Ovary (tissue), 9 donors: ENCODE results near the gene STK36. TPM values are rescaled to one million over a fixed set of nuclear protein-coding genes. Genes with fewer than 3 reads are reported as not detected.

Source experiments
- DNase-seq, 5 donors: peaks; one replicate each; pipeline ENCODE4 v3.0.0-alpha.2; 2019 to 2020
- H3K27ac ChIP-seq, 2 donors: fragments of 200-600 bp; one replicate each; pipeline versions ENCODE4 v1.5.1 to v1.8.0; 2019 to 2022
- H3K27me3 ChIP-seq: fragments of 200-600 bp; one replicate; pipeline ENCODE4 v1.8.0; 2022
- H3K36me3 ChIP-seq: fragments of 200-600 bp; sonication (generic); one replicate; pipeline ENCODE4 v1.5.1; 2019
- H3K4me1 ChIP-seq: one replicate; pipeline ENCODE4 v1.8.1; 2013; ENCODE audit warnings: mild to moderate bottlenecking, moderate library complexity; ENCODE audit not compliant: insufficient read depth
- H3K4me3 ChIP-seq: fragments of 200-600 bp; sonication (generic); one replicate; pipeline ENCODE4 v1.5.1; 2017
- H3K9me3 ChIP-seq, 2 donors: fragments of 200-600 bp in 1 of 2; sonication (generic) in 1 of 2; one replicate each; pipeline versions ENCODE4 v1.5.1 to v1.8.1; 2013 to 2019; ENCODE audit warnings: mild to moderate bottlenecking in 1 of 2, moderate library complexity in 1 of 2
- CTCF ChIP-seq, 3 donors: fragments of 450-650 bp in 2 of 3; fragments of 200-600 bp in 1 of 3; IDR thresholded peaks; one replicate each; pipeline versions ENCODE4 v1.5.1 to v1.8.0; 2016 to 2022; ENCODE audit warnings: antibody characterized with exemption in 3 of 3, mild to moderate bottlenecking in 1 of 3
- EP300 ChIP-seq: sonication (generic); formaldehyde crosslinking; IDR thresholded peaks from one replicate; pipeline ENCODE4 v1.6.1; 2017; ENCODE audit warnings: antibody characterized with exemption
- POLR2A ChIP-seq: fragments of 450-650 bp; IDR thresholded peaks from one replicate; pipeline ENCODE4 v1.6.1; 2017; ENCODE audit warnings: antibody characterized with exemption, mild to moderate bottlenecking, moderate library complexity
- WGBS, 3 donors: extraction: QIAGEN DNeasy Blood & Tissue Kit in 1 of 3; methylation state at CpG; one replicate each; pipeline versions ENCODE4 v1.1.5 to v1.1.7; 2013 to 2017; 5-methylcytosine and 5-hydroxymethylcytosine counted together
- intact Hi-C, 4 donors: fragments of 100-400 bp; cut with DNase I; formaldehyde crosslinking; loops; one replicate each; pipeline versions ENCODE4 v1.11.0 to v1.15.1; 2022 to 2023
- polyA plus RNA-seq, 2 donors: library from polyadenylated mRNA; stranded (reverse); fragments of 200-250 nt in 1 of 2; fragments of 350-450 nt in 1 of 2; fragmentation: Illumina TruSeq in 1 of 2; extraction: RNeasy Lipid Tissue Mini Kit (QIAGEN cat#74804) in 1 of 2; gene quantifications; one replicate each; pipeline ENCODE4 v1.2.3, GENCODE V29; 2013 to 2014
- total RNA-seq, 7 donors: library from RNA; depleted of rRNA in 2 of 7; stranded (reverse); fragments of >200 nt in 2 of 7; fragmentation: NEBNext Ultra II Directional in 3 of 7; extraction: Animal tissue kit (Norgen Biotek cat#: 25700) in 3 of 7; gene quantifications; one replicate each; pipeline versions ENCODE4 v1.1.0 to v1.2.4, GENCODE V29; 2016 to 2023
- donor health status: DM: no; HTN: no; CAD: no; lungs with moderate emphysema.
- donor health status: DM: no; HTN: no; CAD: no.
- donor health status: Bipolar disorder and iron deficiency.
- donor health status: DM: yes; HTN: yes; CAD: no.
- donor health status: DM: no; HTN: no; CAD: no.
- donor health status: DM: yes; HTN: yes; CAD: no.

Gene STK36
- total and polyA plus RNA-seq, 9 donors, result 26.8 to 93.2 (median 38.5) TPM

- DNase-seq, result no peak
- TF ChIP-seq CTCF (IDR thresholded peaks at IDR 0.05) (no peak), EP300 (no peak), POLR2A (no peak)
- no peaks in the 10 kb centered on the region for H3K36me3 ChIP-seq
- no peaks in the 10 kb centered on the region for H3K9me3 ChIP-seq
- peaks cover 1% of the 10 kb centered on the region for H3K4me1 ChIP-seq
- no peak overlapping the region for H3K4me3 ChIP-seq
- no peaks in the 10 kb centered on the region for H3K27me3 ChIP-seq
- no peak overlapping the region for H3K27ac ChIP-seq
- 96 to 97% (median 96%) methylated on average over 5 of the region's 5 CpGs for WGBS, 3 donors
- intact Hi-C loops, result loop anchor here in 1 of 4 donors (10.0 kb wide), 1 partner anchor 93 kb away; no protein-coding TSS in a partner anchor
These were observed 60.3 kb downstream of the STK36 start for GRCh38 chr2:218732052-218732760.

DNA sequence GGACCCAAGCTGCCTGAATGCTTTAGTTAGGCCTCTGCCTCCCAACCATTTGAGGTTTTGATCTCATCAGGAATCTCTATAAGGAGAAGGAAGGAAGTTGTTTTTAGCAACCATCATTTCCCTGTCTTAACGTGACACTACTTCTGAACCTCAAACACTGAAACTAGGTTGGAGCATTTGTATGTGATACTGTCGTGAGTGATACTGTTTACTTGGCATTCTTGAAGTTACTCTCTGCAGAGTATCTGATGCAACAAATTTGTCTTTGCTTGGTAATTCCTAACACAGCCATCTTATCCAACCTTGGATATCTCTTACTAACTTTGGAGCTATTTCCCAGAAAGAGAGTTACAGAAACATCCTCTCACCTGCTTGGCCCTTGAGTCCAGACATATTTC, 60.9 kb downstream of the STK36 start:
- intact Hi-C loops, result loop anchor here in 1 of 4 donors (10.0 kb wide), 1 partner anchor 92 kb away; no protein-coding TSS in a partner anchor
- Histone ChIP-seq H3K4me3 (no peak overlapping the region), H3K27me3 (no peaks in the 10 kb centered on the region), H3K36me3 (no peaks in the 10 kb centered on the region), H3K9me3 (no peaks in the 10 kb centered on the region), H3K4me1 (peaks cover 1% of the 10 kb centered on the region), H3K27ac (no peak overlapping the region)
- no peak for DNase-seq
- 80 to 89% (median 88%) methylated on average over 2 of the region's 2 CpGs for WGBS, 3 donors
- TF ChIP-seq POLR2A (no peak), CTCF (IDR thresholded peaks at IDR 0.05) (no peak), EP300 (no peak)

DNA sequence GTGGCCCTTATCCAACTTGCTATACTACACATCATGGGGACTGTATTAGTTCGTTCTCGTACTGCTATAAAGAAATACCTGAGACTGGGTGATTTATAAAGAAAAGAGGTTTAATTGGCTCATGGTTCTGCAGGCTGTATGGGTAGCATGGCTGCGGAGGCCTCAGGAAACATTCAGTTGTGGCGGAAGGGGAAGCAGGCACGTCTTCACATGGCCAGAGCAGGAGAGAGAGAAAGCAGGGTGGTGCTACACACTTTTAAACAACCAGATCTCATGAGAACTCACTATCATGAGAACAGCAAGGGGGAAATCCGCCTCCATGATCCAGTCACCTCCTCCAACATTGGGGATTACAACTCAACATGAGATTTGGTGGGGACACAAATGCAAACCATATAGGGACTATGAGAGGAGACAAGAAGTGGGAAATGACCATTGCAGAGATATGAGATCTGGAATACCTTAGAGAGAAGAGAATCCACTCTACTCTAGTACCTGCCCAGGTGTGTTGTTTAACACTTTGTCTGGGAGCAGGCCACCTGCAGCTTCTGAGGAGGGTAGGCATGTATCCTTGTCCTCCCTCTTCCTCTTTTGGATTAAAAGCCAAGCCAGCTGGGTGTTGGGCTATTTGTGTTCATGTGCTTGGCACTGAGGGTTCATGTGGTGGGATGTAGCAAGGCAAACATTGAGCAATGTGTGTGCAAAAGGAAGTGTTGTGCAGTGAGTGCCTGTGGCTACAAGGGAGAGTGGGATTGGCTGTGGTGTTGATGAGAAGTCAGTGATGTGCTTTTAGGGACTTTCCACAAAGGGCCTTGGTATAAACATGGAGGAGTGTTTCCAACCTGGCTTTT, 61.5 kb downstream of the STK36 start:
- no peak for TF ChIP-seq CTCF (IDR thresholded peaks at IDR 0.05)
- TF ChIP-seq POLR2A, result no peak
- TF ChIP-seq EP300, result no peak
- WGBS, 3 donors, result 84 to 90% (median 89%) methylated on average over 6 of the region's 6 CpGs

GRCh38 chr2:218734190-218734975, 62.5 kb downstream of the STK36 start:
- WGBS, 3 donors, result 91 to 97% (median 97%) methylated on average over 8 of the region's 8 CpGs
- no peaks in the 10 kb centered on the region for H3K9me3 ChIP-seq
- intact Hi-C loops, result loop anchor here in 1 of 4 donors (10.0 kb wide), 1 partner anchor 90 kb away; no protein-coding TSS in a partner anchor
- no peaks in the 10 kb centered on the region for H3K36me3 ChIP-seq
- TF ChIP-seq POLR2A (no peak), CTCF (IDR thresholded peaks at IDR 0.05) (no peak), EP300 (no peak)
- peaks cover 1% of the 10 kb centered on the region for H3K4me1 ChIP-seq
- DNase-seq, result no peak
- H3K27ac ChIP-seq, result no peak overlapping the region
- H3K4me3 ChIP-seq, result no peak overlapping the region
- H3K27me3 ChIP-seq, result no peaks in the 10 kb centered on the region

More for the DNA sequence above, 61.5 kb downstream of the STK36 start:
- Histone ChIP-seq H3K4me3 (no peak overlapping the region), H3K27ac (no peak overlapping the region), H3K4me1 (peaks cover 1% of the 10 kb centered on the region), H3K36me3 (no peaks in the 10 kb centered on the region), H3K9me3 (no peaks in the 10 kb centered on the region), H3K27me3 (no peaks in the 10 kb centered on the region)
- intact Hi-C loops, result loop anchor here in 1 of 4 donors (10.0 kb wide), 1 partner anchor 91 kb away; no protein-coding TSS in a partner anchor
- no peak for DNase-seq
